ENCODE results near the gene ZNF281. TPM values are rescaled to one million over a fixed set of nuclear protein-coding genes. Genes with fewer than 3 reads are reported as not detected.
A peak's percentile ranks its signal among the peaks of the same experiment; 100 is the strongest.
"Not testable (repeated sequence)": the region's sequence is repeated elsewhere in the genome, so short reads cannot be mapped to it uniquely, and the experiment has no call there.

The ZNF281 gene
- total RNA-seq, 1 donor from 2014 or later: 18.9 TPM

- Mint-ChIP-seq H3K4me1 (ENCODE audit: low read depth) (peaks cover 8% of the 10 kb centered on the region), H3K27ac (no peak overlapping the region), H3K36me3 (ENCODE audit: low read depth) (no peaks in the 10 kb centered on the region), H3K9me3 (no peaks in the 10 kb centered on the region), H3K4me3 (ENCODE audit: low read depth) (no peak overlapping the region), H3K27me3 (ENCODE audit: low read depth) (peaks cover 13% of the 10 kb centered on the region)
- DNase-seq (ENCODE audit: low spot score): no peak
- intact Hi-C loops (cut with micrococcal nuclease): no loop called here
Measured at GRCh38 chr1:200426196-200426595, 16.4 kb upstream of the ZNF281 start.

- Mint-ChIP-seq H3K4me3 (ENCODE audit: low read depth) (no peak overlapping the region), H3K4me1 (ENCODE audit: low read depth) (peaks cover 4% of the 10 kb centered on the region), H3K9me3 (no peaks in the 10 kb centered on the region), H3K27me3 (ENCODE audit: low read depth) (peaks cover 15% of the 10 kb centered on the region), H3K27ac (no peak overlapping the region), H3K36me3 (ENCODE audit: low read depth) (no peaks in the 10 kb centered on the region)
- intact Hi-C loops (cut with micrococcal nuclease): no loop called here
- no peak for DNase-seq (ENCODE audit: low spot score)
Measured at GRCh38 chr1:200423235-200423634, 13.4 kb upstream of the ZNF281 start.

GRCh38 chr1:200422211-200422610 lies 12.4 kb upstream of the ZNF281 start:
- Mint-ChIP-seq H3K27me3 (ENCODE audit: low read depth) (peaks cover 15% of the 10 kb centered on the region), H3K27ac (no peak overlapping the region), H3K36me3 (ENCODE audit: low read depth) (no peaks in the 10 kb centered on the region), H3K4me3 (ENCODE audit: low read depth) (no peak overlapping the region), H3K9me3 (no peaks in the 10 kb centered on the region), H3K4me1 (ENCODE audit: low read depth) (no peaks in the 10 kb centered on the region)
- no peak for DNase-seq (ENCODE audit: low spot score)
- intact Hi-C loops (cut with micrococcal nuclease): loop anchor here (1.0 kb wide), 1 partner anchor 46 kb away; no protein-coding TSS in a partner anchor

- intact Hi-C loops (cut with micrococcal nuclease): no loop called here
- Mint-ChIP-seq H3K9me3 (no peaks in the 10 kb centered on the region), H3K27me3 (ENCODE audit: low read depth) (peaks cover 23% of the 10 kb centered on the region), H3K27ac (no peak overlapping the region), H3K4me3 (ENCODE audit: low read depth) (no peak overlapping the region), H3K4me1 (ENCODE audit: low read depth) (peaks cover 14% of the 10 kb centered on the region), H3K36me3 (ENCODE audit: low read depth) (no peaks in the 10 kb centered on the region)
- DNase-seq (ENCODE audit: low spot score): no peak
Measured at GRCh38 chr1:200415789-200416593, 6.2 kb upstream of the ZNF281 start.

- no peak for DNase-seq (ENCODE audit: low spot score)
- H3K4me1 Mint-ChIP-seq (ENCODE audit: low read depth): peaks cover 20% of the 10 kb centered on the region
- no peaks in the 10 kb centered on the region for H3K36me3 Mint-ChIP-seq (ENCODE audit: low read depth)
- intact Hi-C loops (cut with micrococcal nuclease): no loop called here
- H3K27ac Mint-ChIP-seq: no peak overlapping the region
- no peaks in the 10 kb centered on the region for H3K9me3 Mint-ChIP-seq
- H3K4me3 Mint-ChIP-seq (ENCODE audit: low read depth): no peak overlapping the region
- peaks cover 23% of the 10 kb centered on the region for H3K27me3 Mint-ChIP-seq (ENCODE audit: low read depth)
Measured at GRCh38 chr1:200415227-200415626, 5.4 kb upstream of the ZNF281 start.

GRCh38 chr1:200414657-200415056 lies 4.8 kb upstream of the ZNF281 start:
- H3K27ac Mint-ChIP-seq: no peak overlapping the region
- peaks cover 24% of the 10 kb centered on the region for H3K4me1 Mint-ChIP-seq (ENCODE audit: low read depth)
- no peak for DNase-seq (ENCODE audit: low spot score)
- peaks cover 23% of the 10 kb centered on the region for H3K27me3 Mint-ChIP-seq (ENCODE audit: low read depth)
- no peak overlapping the region for H3K4me3 Mint-ChIP-seq (ENCODE audit: low read depth)
- no peaks in the 10 kb centered on the region for H3K9me3 Mint-ChIP-seq
- intact Hi-C loops (cut with micrococcal nuclease): no loop called here
- H3K36me3 Mint-ChIP-seq (ENCODE audit: low read depth): peaks cover 3% of the 10 kb centered on the region

- intact Hi-C loops (cut with micrococcal nuclease); H3K36me3 Mint-ChIP-seq (ENCODE audit: low read depth); H3K27ac Mint-ChIP-seq; H3K9me3 Mint-ChIP-seq; H3K4me3 Mint-ChIP-seq (ENCODE audit: low read depth); DNase-seq (ENCODE audit: low spot score): not testable (repeated sequence)
- peaks cover 23% of the 10 kb centered on the region for H3K27me3 Mint-ChIP-seq (ENCODE audit: low read depth)
- H3K4me1 Mint-ChIP-seq (ENCODE audit: low read depth): peaks cover 29% of the 10 kb centered on the region
Measured at GRCh38 chr1:200413766-200414165, 3.9 kb upstream of the ZNF281 start.

GRCh38 chr1:200411406-200412257 lies 1.8 kb upstream of the ZNF281 start:
- no peak for DNase-seq (ENCODE audit: low spot score)
- Mint-ChIP-seq H3K9me3 (no peaks in the 10 kb centered on the region), H3K27me3 (ENCODE audit: low read depth) (peaks cover 20% of the 10 kb centered on the region), H3K4me1 (ENCODE audit: low read depth) (peaks cover 47% of the 10 kb centered on the region), H3K4me3 (ENCODE audit: low read depth) (no peak overlapping the region), H3K36me3 (ENCODE audit: low read depth) (peaks cover 29% of the 10 kb centered on the region), H3K27ac (no peak overlapping the region)
- intact Hi-C loops (cut with micrococcal nuclease): loop anchor here (2.0 kb wide), 2 partner anchors 17 to 25 kb away; no protein-coding TSS in a partner anchor

- H3K27ac Mint-ChIP-seq: peak overlapping the region; percentile 85
- intact Hi-C loops (cut with micrococcal nuclease): loop anchor here (1.0 to 2.0 kb wide), 3 partner anchors 18 to 38 kb away; no protein-coding TSS in a partner anchor
- peaks cover 15% of the 10 kb centered on the region for H3K27me3 Mint-ChIP-seq (ENCODE audit: low read depth)
- peak overlapping the region; percentile 91 for H3K4me3 Mint-ChIP-seq (ENCODE audit: low read depth)
- DNase-seq (ENCODE audit: low spot score): no peak
- peaks cover 40% of the 10 kb centered on the region for H3K36me3 Mint-ChIP-seq (ENCODE audit: low read depth)
- peaks cover 52% of the 10 kb centered on the region for H3K4me1 Mint-ChIP-seq (ENCODE audit: low read depth)
- H3K9me3 Mint-ChIP-seq: no peaks in the 10 kb centered on the region
Measured at GRCh38 chr1:200410566-200410878, 686 bp upstream of the ZNF281 start.

GRCh38 chr1:200409203-200409760 lies 554 bp downstream of the ZNF281 start:
- intact Hi-C loops (cut with micrococcal nuclease): loop anchor here (2.0 to 5.0 kb wide), 2 partner anchors 57 to 80 kb away; no protein-coding TSS in a partner anchor
- H3K4me1 Mint-ChIP-seq (ENCODE audit: low read depth): peaks cover 53% of the 10 kb centered on the region
- DNase-seq (ENCODE audit: low spot score): peak; percentile 13
- H3K27me3 Mint-ChIP-seq (ENCODE audit: low read depth): peaks cover 13% of the 10 kb centered on the region
- peak overlapping the region; percentile 91 for H3K4me3 Mint-ChIP-seq (ENCODE audit: low read depth)
- H3K27ac Mint-ChIP-seq: peak overlapping the region; percentile 51
- H3K36me3 Mint-ChIP-seq (ENCODE audit: low read depth): peaks cover 51% of the 10 kb centered on the region
- no peaks in the 10 kb centered on the region for H3K9me3 Mint-ChIP-seq

- intact Hi-C loops (cut with micrococcal nuclease): loop anchor here (5.0 kb wide), 1 partner anchor 54 kb away; no protein-coding TSS in a partner anchor
- Mint-ChIP-seq H3K4me1 (ENCODE audit: low read depth) (peaks cover 48% of the 10 kb centered on the region), H3K9me3 (no peaks in the 10 kb centered on the region), H3K27ac (no peak overlapping the region), H3K4me3 (ENCODE audit: low read depth) (peak overlapping the region; percentile 5), H3K27me3 (ENCODE audit: low read depth) (no peaks in the 10 kb centered on the region), H3K36me3 (ENCODE audit: low read depth) (peaks cover 76% of the 10 kb centered on the region)
- no peak for DNase-seq (ENCODE audit: low spot score)
Measured at GRCh38 chr1:200406161-200406797, 3.6 kb downstream of the ZNF281 start.

- no peak for DNase-seq (ENCODE audit: low spot score)
- Mint-ChIP-seq H3K27ac (no peak overlapping the region), H3K4me1 (ENCODE audit: low read depth) (peaks cover 42% of the 10 kb centered on the region), H3K4me3 (ENCODE audit: low read depth) (no peak overlapping the region), H3K36me3 (ENCODE audit: low read depth) (peaks cover 79% of the 10 kb centered on the region), H3K9me3 (no peaks in the 10 kb centered on the region), H3K27me3 (ENCODE audit: low read depth) (no peaks in the 10 kb centered on the region)
- intact Hi-C loops (cut with micrococcal nuclease): loop anchor here (5.0 kb wide), 1 partner anchor 53 kb away; no protein-coding TSS in a partner anchor
Measured at GRCh38 chr1:200405264-200405663, 4.6 kb downstream of the ZNF281 start.
